AG08396 (cell line): ENCODE measurements around the gene HMGCR.

Experiments used
- DNase-seq: peaks from one replicate; pipeline ENCODE4 v3.0.0; 2012; ENCODE audit warnings: low spot score, mixed read lengths

HMGCR gene

DNA sequence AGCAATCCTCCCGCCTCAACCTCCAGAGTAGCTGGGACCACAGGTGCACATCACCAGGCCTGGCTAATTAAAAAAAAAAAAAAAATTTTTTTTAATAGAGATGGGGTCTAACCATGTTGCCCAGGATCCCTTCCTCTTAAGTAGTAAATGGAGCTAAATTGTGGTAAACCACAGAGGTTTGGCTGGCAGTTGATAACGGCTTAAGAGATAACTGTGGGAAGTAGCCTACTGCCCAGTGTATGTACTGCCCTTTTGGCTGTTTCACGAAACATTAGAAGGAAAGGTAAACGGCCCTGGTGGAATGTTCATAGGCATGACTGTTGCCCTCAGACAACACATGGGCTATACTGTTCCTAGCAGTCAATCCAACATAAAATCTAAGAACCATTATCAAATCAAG, 44.4 kb downstream of the HMGCR start:
- no peak for DNase-seq

- DNase-seq = no peak
Measured at GRCh38 chr5:75384218-75384617, 47.2 kb downstream of the HMGCR start.

- no peak for DNase-seq
Measured at GRCh38 chr5:75387806-75388205, 50.8 kb downstream of the HMGCR start.

DNA sequence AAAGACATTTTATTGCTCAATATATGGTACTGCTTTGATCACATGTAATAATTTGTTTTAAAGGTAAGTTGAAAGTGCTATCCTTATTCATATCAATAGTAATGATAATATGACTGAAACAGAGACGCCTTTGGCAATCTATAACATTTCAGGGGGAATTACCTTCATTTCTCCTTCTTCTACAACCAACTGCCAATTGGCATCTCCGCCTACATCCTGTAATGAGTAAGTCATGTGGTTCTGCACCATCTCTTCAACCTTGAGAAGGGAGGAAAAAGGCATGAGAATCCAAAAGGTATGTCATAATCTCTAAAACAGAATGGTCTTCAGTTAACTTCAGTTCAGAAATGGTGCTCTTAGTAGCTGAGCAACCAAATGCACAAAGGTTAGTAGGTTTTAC, 52.4 kb downstream of the HMGCR start:
- DNase-seq = no peak

DNA sequence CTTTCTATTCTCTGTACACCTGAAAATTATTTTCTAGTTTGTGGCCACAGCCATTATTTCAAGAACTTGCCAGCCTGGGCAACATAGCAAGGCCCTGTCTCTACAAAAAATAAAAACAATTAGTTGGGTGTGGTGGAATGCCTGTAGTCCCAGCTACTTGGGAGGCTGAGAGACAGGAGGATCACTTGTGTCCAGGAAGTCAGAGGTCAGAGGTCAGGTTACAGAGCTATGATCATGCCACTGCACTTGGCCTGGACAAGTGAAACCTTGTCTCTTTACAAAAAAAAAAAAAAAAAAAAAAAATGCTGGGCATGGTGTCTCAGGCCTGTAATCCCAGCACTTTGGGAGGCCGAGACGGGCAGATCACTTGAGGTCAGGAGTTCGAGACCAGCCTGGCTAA, 58.3 kb downstream of the HMGCR start:
- DNase-seq = no peak

- DNase-seq = no peak
Measured at GRCh38 chr5:75405296-75405695, 68.3 kb downstream of the HMGCR start.
